Measurements from ENCODE around the gene LMO7. TPM values are rescaled to one million over a fixed set of nuclear protein-coding genes. Genes with fewer than 3 reads are reported as not detected.

The LMO7 gene
- total and polyA plus RNA-seq, 2 of the 13 experiments (the other 11 are each of a cell fraction or from before 2014, with no cell fraction given), result 34.0 to 121 TPM

DNA sequence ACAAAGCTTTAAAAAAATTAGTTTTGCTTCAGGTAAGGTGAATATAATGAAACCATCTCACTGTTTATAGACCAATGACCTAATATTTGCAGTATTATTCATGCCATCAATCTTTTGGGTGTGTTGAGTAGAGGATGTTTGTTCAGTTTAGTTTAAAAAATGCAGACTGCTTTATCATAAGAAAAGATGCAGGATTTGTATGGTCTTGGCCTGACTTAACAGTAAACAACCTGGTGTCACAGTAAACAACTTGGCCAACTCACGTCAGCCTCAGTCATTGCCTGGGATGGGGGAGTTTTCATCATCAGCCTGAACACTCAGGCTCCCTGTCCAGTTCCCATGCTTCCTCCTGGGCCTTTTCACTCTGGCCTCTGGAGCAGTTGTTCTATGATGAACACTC is 55.1 kb downstream of the LMO7 start:
- CTCF ChIA-PET (ENCODE audit: low intra/inter-chr PET ratio, low total read pairs), result no interaction called here
- Histone ChIP-seq H3K4me3 (replicated peaks in 1 of 3; ENCODE audit: insufficient read depth in 1 of 3, low read depth in 2 of 3, low read length in 3 of 3) (no peak overlapping the region), H4K20me1 (ENCODE audit: insufficient read depth, low read length) (no peaks in the 10 kb centered on the region), H3K9me3 (ENCODE audit: low read length) (no peaks in the 10 kb centered on the region), H3K79me2 (ENCODE audit: insufficient read depth, low read length) (no peaks in the 10 kb centered on the region), H3K27me3 (ENCODE audit: control insufficient read depth in 1 of 2, insufficient read depth in 2 of 2, low read length in 2 of 2) (no peaks in the 10 kb centered on the region), H3K36me3 (replicated peaks in 1 of 2; ENCODE audit: control insufficient read depth in 1 of 2, insufficient read depth in 2 of 2, low read length in 2 of 2) (no peaks in the 10 kb centered on the region; a peak in 1 of 5 replicates), H3K27ac (ENCODE audit: extremely low read length, insufficient read depth, low read length) (no peak overlapping the region), H3K9ac (ENCODE audit: insufficient read depth, low read depth, low read length) (no peak overlapping the region), H2AFZ (ENCODE audit: low read length) (no peak overlapping the region), H3K4me2 (ENCODE audit: low read depth, low read length) (no peak overlapping the region), H3K4me1 (ENCODE audit: insufficient read depth, low read length) (peaks cover 9% of the 10 kb centered on the region)
- TF ChIP-seq EED (CRISPR knock-in tag; IDR thresholded peaks at IDR 0.05), result no peak
- no peak for TF ChIP-seq FOXP1 (IDR thresholded peaks at IDR 0.05)
- peak; percentile 15; the same call in 1 of the 2 replicates for TF ChIP-seq FOXP1 (CRISPR knock-in tag; IDR thresholded peaks at IDR 0.05)
- POLR2A ChIA-PET, result no interaction called here
- FAIRE-seq, result no peak
- no peak for ATAC-seq
- in situ Hi-C loops (cut with HindIII; ENCODE audit: extremely low pct_ligation_motif_present, low pct_unique_long_range_greater_than_20kb), result loop anchor here (10.0 kb wide), 3 partner anchors 104 to 784 kb away; no protein-coding TSS in a partner anchor
- no TSS peak for BruUV-seq (replicated peaks)
- peak; percentile 16 for DNase-seq (ENCODE audit: low spot score)
- WGBS (ENCODE audit: low lambda C conversion rate), result no CpG with 5 or more reads among the region's 1 CpG
- intact Hi-C loops (cut with micrococcal nuclease; ENCODE audit: unreplicated experiment), result no loop called here

DNA sequence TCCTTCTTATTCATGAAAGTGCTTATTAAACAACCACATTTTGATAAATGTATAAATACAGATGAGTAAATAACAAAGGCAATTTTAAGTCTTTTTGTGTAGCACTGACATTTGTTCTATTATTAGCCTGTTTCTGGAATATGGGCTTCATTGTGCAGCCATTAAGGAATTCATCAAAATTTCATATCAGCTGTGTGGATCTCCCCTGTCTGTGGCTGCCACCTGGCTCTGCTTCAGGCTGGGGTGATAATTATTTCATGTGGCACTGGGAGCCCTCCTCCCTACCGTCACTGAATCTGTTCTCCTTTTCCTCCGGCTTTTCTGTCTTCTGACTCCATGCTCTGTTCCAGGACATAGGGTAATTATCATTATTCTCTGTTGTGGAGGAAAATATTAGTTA is 57.1 kb downstream of the LMO7 start:
- no peaks in the 10 kb centered on the region; a peak in 1 of 5 replicates for H3K36me3 ChIP-seq (replicated peaks in 1 of 2; ENCODE audit: control insufficient read depth in 1 of 2, insufficient read depth in 2 of 2, low read length in 2 of 2)
- H3K4me1 ChIP-seq (ENCODE audit: insufficient read depth, low read length), result no peaks in the 10 kb centered on the region
- H3K27ac ChIP-seq (ENCODE audit: extremely low read length, insufficient read depth, low read length), result no peak overlapping the region
- ChIA-PET POLR2A (no interaction called here), CTCF (ENCODE audit: low intra/inter-chr PET ratio, low total read pairs) (no interaction called here)
- TF ChIP-seq SRF (IDR thresholded peaks at IDR 0.05; ENCODE audit: low read depth, low read length) (no peak), ZFAT (CRISPR knock-in tag; conservative IDR thresholded peaks at IDR 0.05) (no peak), CAMTA2 (CRISPR knock-in tag; IDR thresholded peaks at IDR 0.05; ENCODE audit: borderline replicate concordance) (no peak), NR1H2 (CRISPR knock-in tag; IDR thresholded peaks at IDR 0.05; ENCODE audit: borderline replicate concordance, low read depth) (no peak), FIP1L1 (IDR thresholded peaks at IDR 0.05; ENCODE audit: borderline replicate concordance, insufficient read depth, low read depth, low read length) (no peak), HMGA1 (CRISPR knock-in tag; conservative IDR thresholded peaks at IDR 0.05) (no peak), KLF15 (CRISPR knock-in tag; IDR thresholded peaks at IDR 0.05; ENCODE audit: borderline replicate concordance) (no peak), ZZZ3 (CRISPR knock-in tag; IDR thresholded peaks at IDR 0.05; ENCODE audit: borderline replicate concordance) (no peak), TP53 (CRISPR knock-in tag; conservative IDR thresholded peaks at IDR 0.05) (no peak), TFDP2 (CRISPR knock-in tag; IDR thresholded peaks at IDR 0.05) (no peak)
- TF ChIP-seq, protein P1, sequence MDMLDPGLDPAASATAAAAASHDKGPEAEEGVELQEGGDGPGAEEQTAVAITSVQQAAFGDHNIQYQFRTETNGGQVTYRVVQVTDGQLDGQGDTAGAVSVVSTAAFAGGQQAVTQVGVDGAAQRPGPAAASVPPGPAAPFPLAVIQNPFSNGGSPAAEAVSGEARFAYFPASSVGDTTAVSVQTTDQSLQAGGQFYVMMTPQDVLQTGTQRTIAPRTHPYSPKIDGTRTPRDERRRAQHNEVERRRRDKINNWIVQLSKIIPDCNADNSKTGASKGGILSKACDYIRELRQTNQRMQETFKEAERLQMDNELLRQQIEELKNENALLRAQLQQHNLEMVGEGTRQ (IDR thresholded peaks at IDR 0.05; ENCODE audit: low read depth, low read length), result no peak
- TF ChIP-seq, protein P1 (CRISPR knock-in tag; IDR thresholded peaks at IDR 0.05; ENCODE audit: borderline replicate concordance), result no peak
- FAIRE-seq (no peak), ATAC-seq (no peak), DNase-seq (ENCODE audit: low spot score) (no peak)
- H3K9me3 ChIP-seq (ENCODE audit: low read length), result no peaks in the 10 kb centered on the region
- H3K4me2 ChIP-seq (ENCODE audit: low read depth, low read length), result no peak overlapping the region
- no TSS peak for BruUV-seq (replicated peaks)
- no peaks in the 10 kb centered on the region for H4K20me1 ChIP-seq (ENCODE audit: insufficient read depth, low read length)
- intact Hi-C loops (cut with micrococcal nuclease; ENCODE audit: unreplicated experiment), result no loop called here
- H2AFZ ChIP-seq (ENCODE audit: low read length), result no peak overlapping the region
- H3K27me3 ChIP-seq (ENCODE audit: control insufficient read depth in 1 of 2, insufficient read depth in 2 of 2, low read length in 2 of 2), result no peaks in the 10 kb centered on the region
- H3K9ac ChIP-seq (ENCODE audit: insufficient read depth, low read depth, low read length), result no peak overlapping the region
- no peak overlapping the region for H3K4me3 ChIP-seq (replicated peaks in 1 of 3; ENCODE audit: insufficient read depth in 1 of 3, low read depth in 2 of 3, low read length in 3 of 3)
- in situ Hi-C loops (cut with HindIII; ENCODE audit: extremely low pct_ligation_motif_present, low pct_unique_long_range_greater_than_20kb), result loop anchor here (10.0 kb wide), 3 partner anchors 102 to 782 kb away; no protein-coding TSS in a partner anchor
- H3K79me2 ChIP-seq (ENCODE audit: insufficient read depth, low read length), result no peaks in the 10 kb centered on the region
- WGBS (ENCODE audit: low lambda C conversion rate), result 94% methylated on average over 2 of the region's 2 CpGs

All from HepG2 (cell line).